ELR (cell line): ENCODE data around the gene QSER1.
A peak's percentile ranks its signal among the peaks of the same experiment; 100 is the strongest.
"Not testable (repeated sequence)": the region's sequence is repeated elsewhere in the genome, so short reads cannot be mapped to it uniquely, and the experiment has no call there.

Source experiments
- DNase-seq: peaks from one replicate; pipeline ENCODE4 v3.0.0-alpha.2; 2015; ENCODE audit warnings: low read depth

Gene QSER1

GRCh38 chr11:32892355-32893092, at the start of gene QSER1:
Gene QSER1 (plus strand): TSS chr11:32892811. CDS start chr11:32893126, 315 bp downstream.
- DNase-seq, result peak; percentile 73

- DNase-seq, result no peak
Measured at GRCh38 chr11:32843544-32843943, 49.1 kb upstream of the QSER1 start.

- DNase-seq, result no peak
Measured at GRCh38 chr11:32847511-32847910, 45.1 kb upstream of the QSER1 start.

- no peak for DNase-seq
Measured at GRCh38 chr11:32849761-32850160, 42.9 kb upstream of the QSER1 start.

- no peak for DNase-seq
Measured at GRCh38 chr11:32851251-32851650, 41.4 kb upstream of the QSER1 start.

GRCh38 chr11:32852207-32852606, 40.4 kb upstream of the QSER1 start:
- DNase-seq, result peak; percentile 62

- DNase-seq, result no peak
Measured at GRCh38 chr11:32855601-32856000, 37.0 kb upstream of the QSER1 start.

- peak; percentile 18 for DNase-seq
Measured at GRCh38 chr11:32858731-32859130, 33.9 kb upstream of the QSER1 start.

- no peak for DNase-seq
Measured at GRCh38 chr11:32861850-32862577, 30.6 kb upstream of the QSER1 start.

GRCh38 chr11:32864555-32864954, 28.1 kb upstream of the QSER1 start:
- no peak for DNase-seq

- DNase-seq, result not testable (repeated sequence)
Measured at GRCh38 chr11:32868752-32869151, 23.9 kb upstream of the QSER1 start.

- peak; percentile 28 for DNase-seq
Measured at GRCh38 chr11:32870676-32871075, 21.9 kb upstream of the QSER1 start.

- no peak for DNase-seq
Measured at GRCh38 chr11:32874132-32874531, 18.5 kb upstream of the QSER1 start.

- DNase-seq, result peak; percentile 78
Measured at GRCh38 chr11:32881286-32881685, 11.3 kb upstream of the QSER1 start.

- no peak for DNase-seq
Measured at GRCh38 chr11:32883421-32883820, 9.2 kb upstream of the QSER1 start.

GRCh38 chr11:32884023-32884422, 8.6 kb upstream of the QSER1 start:
- no peak for DNase-seq

- DNase-seq, result peak; percentile 42
Measured at GRCh38 chr11:32884770-32885384, 7.7 kb upstream of the QSER1 start.

- no peak for DNase-seq
Measured at GRCh38 chr11:32885556-32885955, 7.1 kb upstream of the QSER1 start.

- no peak for DNase-seq
Measured at GRCh38 chr11:32886180-32886579, 6.4 kb upstream of the QSER1 start.

- DNase-seq, result not testable (repeated sequence)
Measured at GRCh38 chr11:32887707-32888383, 4.8 kb upstream of the QSER1 start.

- DNase-seq, result not testable (repeated sequence)
Measured at GRCh38 chr11:32888384-32888710, 4.3 kb upstream of the QSER1 start.

- DNase-seq, result peak; percentile 32
Measured at GRCh38 chr11:32888805-32889204, 3.8 kb upstream of the QSER1 start.
